ENCODE results near the gene GBGT1.

DNA sequence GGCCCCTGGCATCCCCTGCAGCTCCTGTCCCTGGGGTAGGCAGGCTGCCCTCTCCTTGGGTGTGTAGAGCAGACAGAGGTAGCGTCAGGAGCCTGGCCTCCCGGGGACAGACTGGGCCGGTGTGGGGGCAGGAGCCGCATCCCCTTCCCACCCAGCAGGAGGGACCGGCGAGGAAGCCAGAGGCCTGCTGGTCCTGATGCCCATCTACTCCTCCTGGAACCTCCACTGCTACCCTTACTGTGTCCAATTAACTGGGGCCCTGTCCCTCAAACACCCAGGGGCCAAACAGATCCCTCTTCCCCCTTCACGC is 58.3 kb downstream of the GBGT1 start:
- TF ChIP-seq, protein P1, sequence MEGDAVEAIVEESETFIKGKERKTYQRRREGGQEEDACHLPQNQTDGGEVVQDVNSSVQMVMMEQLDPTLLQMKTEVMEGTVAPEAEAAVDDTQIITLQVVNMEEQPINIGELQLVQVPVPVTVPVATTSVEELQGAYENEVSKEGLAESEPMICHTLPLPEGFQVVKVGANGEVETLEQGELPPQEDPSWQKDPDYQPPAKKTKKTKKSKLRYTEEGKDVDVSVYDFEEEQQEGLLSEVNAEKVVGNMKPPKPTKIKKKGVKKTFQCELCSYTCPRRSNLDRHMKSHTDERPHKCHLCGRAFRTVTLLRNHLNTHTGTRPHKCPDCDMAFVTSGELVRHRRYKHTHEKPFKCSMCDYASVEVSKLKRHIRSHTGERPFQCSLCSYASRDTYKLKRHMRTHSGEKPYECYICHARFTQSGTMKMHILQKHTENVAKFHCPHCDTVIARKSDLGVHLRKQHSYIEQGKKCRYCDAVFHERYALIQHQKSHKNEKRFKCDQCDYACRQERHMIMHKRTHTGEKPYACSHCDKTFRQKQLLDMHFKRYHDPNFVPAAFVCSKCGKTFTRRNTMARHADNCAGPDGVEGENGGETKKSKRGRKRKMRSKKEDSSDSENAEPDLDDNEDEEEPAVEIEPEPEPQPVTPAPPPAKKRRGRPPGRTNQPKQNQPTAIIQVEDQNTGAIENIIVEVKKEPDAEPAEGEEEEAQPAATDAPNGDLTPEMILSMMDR (conservative IDR thresholded peaks at IDR 0.05; ENCODE audit: low read depth in 2 of 2) = no peak
- TF ChIP-seq CREB1 (CRISPR knock-in tag; IDR thresholded peaks at IDR 0.05; ENCODE audit: low read depth) (no peak), POLR2AphosphoS5 (IDR thresholded peaks at IDR 0.05; ENCODE audit: low read depth) (no peak)

Measured in GM23338 (cell line).